HEK293T (cell line): ENCODE results near the gene OR52H1.

Source experiments
- CTCF ChIA-PET: fragments of 350-600 bp; formaldehyde crosslinking; extraction: SDS; loops from one replicate; lab custom pipeline; 2021; ENCODE audit warnings: antibody characterized with exemption, inconsistent platforms; lab: Yijun Ruan, JAX
- POLR2A ChIA-PET: fragments of 350-600 bp; formaldehyde crosslinking; extraction: SDS; loops from one replicate; lab custom pipeline; 2020; ENCODE audit warnings: antibody characterized with exemption, inconsistent platforms; lab: Yijun Ruan, JAX
- DNase-seq: peaks from one replicate; pipeline ENCODE4 v3.0.0; 2012; ENCODE audit warnings: mixed read lengths; ENCODE audit errors: extremely low spot score
- ARNT ChIP-seq: fragments of 450-650 bp; IDR thresholded peaks from 2 replicates; pipeline ENCODE4 v1.6.1; 2017; ENCODE audit warnings: mild to moderate bottlenecking
- BHLHE40 ChIP-seq: fragments of 450-650 bp; IDR thresholded peaks from 2 replicates; pipeline ENCODE4 v1.6.1; 2016; ENCODE audit warnings: mild to moderate bottlenecking, moderate library complexity, borderline replicate concordance
- CTBP1 ChIP-seq: fragments of 450-650 bp; IDR thresholded peaks from 2 replicates; pipeline ENCODE4 v1.6.1; 2016; ENCODE audit warnings: borderline replicate concordance
- ELF4 ChIP-seq: fragments of 450-650 bp; IDR thresholded peaks from 2 replicates; pipeline ENCODE4 v1.6.1; 2017; ENCODE audit warnings: antibody characterized with exemption
- FOXA1 ChIP-seq: fragments of 450-650 bp; IDR thresholded peaks from 2 replicates; pipeline ENCODE4 v1.6.1; 2016; ENCODE audit warnings: mild to moderate bottlenecking
- FOXK2 ChIP-seq: fragments of 450-650 bp; IDR thresholded peaks from 2 replicates; pipeline ENCODE4 v1.6.1; 2016; ENCODE audit warnings: mild to moderate bottlenecking
- FOXM1 ChIP-seq: fragments of 450-650 bp; IDR thresholded peaks from 2 replicates; pipeline ENCODE4 v1.6.1; 2017; ENCODE audit warnings: mild to moderate bottlenecking, borderline replicate concordance
- HDGF ChIP-seq: fragments of 450-650 bp; IDR thresholded peaks from 2 replicates; pipeline ENCODE4 v1.6.1; 2017; ENCODE audit warnings: antibody characterized with exemption, borderline replicate concordance
- L3MBTL2 ChIP-seq: fragments of 450-650 bp; conservative IDR thresholded peaks from 2 replicates; pipeline ENCODE4 v1.6.1; 2016; ENCODE audit warnings: mild to moderate bottlenecking
- LEF1 ChIP-seq: fragments of 450-650 bp; IDR thresholded peaks from 2 replicates; pipeline ENCODE4 v1.6.1; 2017; ENCODE audit warnings: mild to moderate bottlenecking, borderline replicate concordance
- NFRKB ChIP-seq: fragments of 450-650 bp; IDR thresholded peaks from 2 replicates; pipeline ENCODE4 v1.6.1; 2016; ENCODE audit warnings: mild to moderate bottlenecking, moderate library complexity
- SP1 ChIP-seq: fragments of 450-650 bp; IDR thresholded peaks from 2 replicates; pipeline ENCODE4 v1.6.1; 2017
- SUZ12 ChIP-seq: fragments of 450-650 bp; IDR thresholded peaks from 2 replicates; pipeline ENCODE4 v1.6.1; 2016; ENCODE audit warnings: mild to moderate bottlenecking
- TARDBP ChIP-seq: fragments of 450-650 bp; IDR thresholded peaks from 2 replicates; pipeline ENCODE4 v1.6.1; 2016
- ZNF384 ChIP-seq: fragments of 450-650 bp; IDR thresholded peaks from 2 replicates; pipeline ENCODE4 v1.6.1; 2016
- TF ChIP-seq, protein P1 (sequence below): fragments of 450-650 bp; IDR thresholded peaks from 2 replicates; pipeline ENCODE4 v1.6.1; 2016

The OR52H1 gene

DNA sequence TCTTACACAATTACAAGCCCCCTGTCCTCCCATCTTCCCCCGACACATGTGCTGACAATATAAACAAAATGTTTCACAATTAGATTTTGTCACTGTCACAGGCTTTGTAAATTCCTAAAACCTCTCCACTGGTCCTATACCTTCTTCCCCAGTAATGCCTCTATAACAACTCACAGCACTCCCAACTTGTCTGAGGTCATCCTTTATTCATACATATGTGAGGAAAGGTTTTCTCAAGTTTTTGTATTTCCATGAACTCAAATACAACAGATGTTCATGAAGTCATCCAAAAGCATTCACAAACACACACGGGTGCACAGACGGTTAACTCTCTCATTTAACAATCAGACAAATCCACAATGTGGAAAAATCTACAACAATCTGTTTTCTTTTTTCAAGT, 1.9 kb downstream of the OR52H1 start:
- DNase-seq = no peak
- CTCF ChIA-PET = no interaction called here
- POLR2A ChIA-PET = no interaction called here

DNA sequence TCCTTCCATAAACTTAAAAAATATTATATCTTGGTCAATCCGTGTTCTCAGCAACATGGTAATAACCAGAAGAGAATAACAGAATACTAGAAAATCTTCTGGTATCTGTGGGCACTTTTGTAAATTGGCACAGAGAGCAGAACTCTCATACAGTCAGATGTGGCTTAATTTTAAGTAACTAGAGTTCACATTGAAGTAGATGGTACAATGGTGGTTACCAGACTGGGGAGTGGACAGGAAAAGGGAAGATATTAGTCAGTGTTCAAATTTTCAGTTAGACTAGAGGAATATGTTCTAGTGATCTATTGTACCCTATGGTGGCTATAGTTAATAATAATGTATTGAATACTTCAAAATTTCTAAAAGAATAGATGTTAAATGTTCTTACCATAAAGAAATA, 6.9 kb downstream of the OR52H1 start:
- POLR2A ChIA-PET = no interaction called here
- DNase-seq = no peak
- CTCF ChIA-PET = no interaction called here
- no peak for TF ChIP-seq SUZ12
- TF ChIP-seq L3MBTL2 = no peak
- no peak for TF ChIP-seq SP1
- TF ChIP-seq ELF4 = no peak
- no peak for TF ChIP-seq ARNT
- TF ChIP-seq, protein P1, sequence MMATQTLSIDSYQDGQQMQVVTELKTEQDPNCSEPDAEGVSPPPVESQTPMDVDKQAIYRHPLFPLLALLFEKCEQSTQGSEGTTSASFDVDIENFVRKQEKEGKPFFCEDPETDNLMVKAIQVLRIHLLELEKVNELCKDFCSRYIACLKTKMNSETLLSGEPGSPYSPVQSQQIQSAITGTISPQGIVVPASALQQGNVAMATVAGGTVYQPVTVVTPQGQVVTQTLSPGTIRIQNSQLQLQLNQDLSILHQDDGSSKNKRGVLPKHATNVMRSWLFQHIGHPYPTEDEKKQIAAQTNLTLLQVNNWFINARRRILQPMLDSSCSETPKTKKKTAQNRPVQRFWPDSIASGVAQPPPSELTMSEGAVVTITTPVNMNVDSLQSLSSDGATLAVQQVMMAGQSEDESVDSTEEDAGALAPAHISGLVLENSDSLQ = no peak
- no peak for TF ChIP-seq FOXA1
- TF ChIP-seq BHLHE40 = no peak
- TF ChIP-seq LEF1 = no peak
- TF ChIP-seq HDGF = no peak
- no peak for TF ChIP-seq NFRKB
- no peak for TF ChIP-seq CTBP1

More for the DNA sequence above, 1.9 kb downstream of the OR52H1 start:
- no peak for TF ChIP-seq ELF4
- no peak for TF ChIP-seq ARNT
- no peak for TF ChIP-seq LEF1
- no peak for TF ChIP-seq FOXA1
- no peak for TF ChIP-seq CTBP1

DNA sequence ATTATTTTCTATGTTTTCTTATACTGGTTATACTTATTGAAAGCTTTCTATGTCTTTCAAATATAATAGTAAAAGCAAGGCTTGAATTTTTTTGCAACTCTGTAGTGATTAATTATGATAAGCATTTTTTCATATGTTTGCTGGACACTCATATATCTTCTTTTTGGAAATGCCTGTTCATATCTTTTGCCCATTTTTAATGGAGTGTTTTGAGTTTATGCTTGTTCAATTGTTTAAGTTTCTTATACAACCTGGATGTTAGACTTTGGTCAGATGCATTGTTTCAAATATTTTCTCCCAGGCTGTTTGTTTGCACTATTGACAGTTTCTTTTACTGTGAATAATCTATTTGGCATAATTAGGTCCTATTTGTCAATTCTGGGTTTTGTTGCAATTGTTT, 11.9 kb downstream of the OR52H1 start:
- CTCF ChIA-PET = interaction anchor here (0.5 kb wide), 1 partner anchor 1990 kb away, joined by 4 read pairs; no protein-coding TSS in a partner anchor
- DNase-seq = no peak
- TF ChIP-seq HDGF (no peak), BHLHE40 (no peak), ELF4 (no peak)
- POLR2A ChIA-PET = no interaction called here

DNA sequence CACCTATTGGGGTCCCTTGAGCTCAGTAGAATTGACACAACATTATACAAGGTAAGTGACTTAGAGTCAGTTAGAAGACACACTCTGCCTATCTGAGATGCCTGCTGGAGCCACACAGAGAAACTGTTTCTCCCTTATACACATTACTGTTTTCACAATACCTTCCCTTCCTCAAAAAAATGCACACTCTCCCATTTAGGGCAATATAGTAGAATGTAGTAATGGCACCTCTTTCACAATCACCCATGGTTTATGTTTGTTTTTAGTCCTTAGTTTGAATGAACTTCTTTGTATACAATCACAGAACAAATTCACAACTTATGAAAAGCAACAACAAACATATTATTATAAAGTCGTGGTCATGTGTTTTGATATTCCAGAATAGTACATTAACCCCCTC, 14.3 kb downstream of the OR52H1 start:
- CTCF ChIA-PET = no interaction called here
- DNase-seq = no peak
- POLR2A ChIA-PET = no interaction called here
- TF ChIP-seq HDGF (no peak), ELF4 (no peak), LEF1 (no peak), SP1 (no peak), FOXM1 (no peak)
- TF ChIP-seq, protein P1 = no peak

DNA sequence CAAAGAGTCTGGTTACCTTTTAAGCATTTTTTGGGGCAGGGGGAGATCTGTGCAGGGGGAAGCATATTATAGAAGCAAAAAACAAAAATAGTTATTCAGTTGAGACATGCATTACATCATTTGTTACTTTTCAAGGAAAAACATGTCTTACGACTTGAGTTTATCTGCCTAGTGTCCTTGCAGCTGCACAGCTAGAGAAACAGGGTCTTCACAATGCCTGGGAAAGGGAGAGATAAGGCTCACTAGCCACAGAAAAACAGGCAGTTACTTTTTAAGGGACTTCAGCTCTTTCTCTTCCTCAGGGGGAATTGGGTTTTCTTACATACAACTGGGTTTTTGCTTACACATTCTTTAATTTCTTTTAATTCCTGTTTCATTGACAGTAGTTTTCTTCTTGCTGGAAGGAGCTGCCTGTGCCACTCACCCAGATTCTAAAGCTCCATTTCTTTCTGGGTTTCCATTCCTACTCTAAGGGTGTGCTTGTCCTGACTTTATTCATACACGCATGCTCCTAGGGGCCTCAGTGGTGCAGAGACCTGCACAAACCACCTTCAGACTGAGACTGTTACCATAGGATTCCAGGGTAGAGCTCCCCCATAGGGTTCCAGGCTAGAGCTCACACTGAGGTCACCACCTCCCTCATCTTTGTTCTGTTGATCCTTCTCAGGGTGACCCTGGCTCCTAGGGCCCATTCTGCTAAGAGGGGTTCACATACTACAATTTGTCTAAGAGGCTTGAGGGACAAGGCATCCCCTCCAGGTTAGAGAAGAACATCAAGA, 17.1 kb downstream of the OR52H1 start:
- no peak for TF ChIP-seq NFRKB
- no peak for TF ChIP-seq FOXA1
- TF ChIP-seq LEF1 = no peak
- TF ChIP-seq TARDBP = no peak
- no peak for TF ChIP-seq HDGF
- CTCF ChIA-PET = no interaction called here
- POLR2A ChIA-PET = no interaction called here

DNA sequence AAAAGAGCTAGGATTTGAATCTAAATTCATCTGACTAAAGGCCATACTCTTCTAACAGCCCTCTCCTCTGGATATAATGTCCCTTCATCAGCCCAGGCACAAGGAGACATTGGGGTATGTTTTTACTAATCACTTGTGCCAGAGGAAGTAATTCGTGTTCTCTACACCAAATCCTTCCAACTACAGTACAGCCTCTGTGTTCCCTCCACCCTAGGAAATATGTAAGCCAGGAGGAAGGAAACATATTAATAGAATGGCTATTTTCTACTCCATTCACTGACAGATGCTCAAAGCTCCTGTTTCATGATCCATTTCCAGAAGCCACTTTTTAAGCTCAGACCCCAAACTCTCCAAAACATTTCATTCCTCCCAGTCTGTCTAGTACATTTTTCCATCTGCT, 19.8 kb downstream of the OR52H1 start:
- TF ChIP-seq ZNF384 (no peak), CTBP1 (no peak), FOXA1 (no peak), FOXM1 (no peak), ARNT (no peak)
- DNase-seq = no peak
- POLR2A ChIA-PET = no interaction called here
- CTCF ChIA-PET = no interaction called here

More for the DNA sequence above, 17.1 kb downstream of the OR52H1 start:
- DNase-seq = no peak

DNA sequence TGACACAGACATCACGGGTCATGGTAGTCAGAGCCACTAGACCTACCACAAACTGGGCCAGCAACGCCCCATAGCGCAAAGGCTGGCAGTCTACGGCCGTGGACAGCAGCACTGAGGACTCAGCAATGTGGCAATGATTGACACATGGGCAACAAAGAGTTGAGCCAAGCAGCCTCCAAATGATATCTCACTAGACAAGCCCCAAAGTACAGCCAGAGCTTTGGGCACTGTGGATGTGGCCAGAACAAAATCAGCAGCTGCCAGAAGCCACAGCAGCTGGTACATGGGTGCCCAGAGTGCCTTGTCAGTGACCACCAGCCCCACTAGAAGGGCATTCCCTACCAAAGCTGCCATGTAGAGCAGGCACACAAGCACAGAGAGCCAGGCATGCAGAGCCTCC, 20.6 kb downstream of the OR52H1 start:
- ChIA-PET POLR2A (no interaction called here), CTCF (no interaction called here)
- no peak for DNase-seq
- no peak for TF ChIP-seq CTBP1
- no peak for TF ChIP-seq NFRKB
- no peak for TF ChIP-seq FOXK2
- TF ChIP-seq SP1 = no peak
- no peak for TF ChIP-seq ELF4
- no peak for TF ChIP-seq LEF1
- TF ChIP-seq BHLHE40 = no peak
- TF ChIP-seq ARNT = no peak
- no peak for TF ChIP-seq L3MBTL2
- TF ChIP-seq HDGF = no peak
- no peak for TF ChIP-seq FOXA1
- TF ChIP-seq FOXM1 = no peak
- TF ChIP-seq ZNF384 = no peak
- TF ChIP-seq, protein P1 = no peak
- no peak for TF ChIP-seq SUZ12
- TF ChIP-seq TARDBP = no peak
